Uterus (tissue), 2 donors: Measurements from ENCODE around the gene VARS2.

Experiments used
- CTCF ChIP-seq, 4 experiments: fragments of 200-600 bp in 2 of 4; fragments of 450-650 bp in 2 of 4; sonication (generic) in 2 of 4; IDR thresholded peaks; one replicate each; pipeline ENCODE4 v1.5.1; 2016 to 2019; ENCODE audit warnings: antibody characterized with exemption in 4 of 4, mild to moderate bottlenecking in 2 of 4, moderate library complexity in 1 of 4
- POLR2A ChIP-seq, 2 donors: fragments of 450-650 bp; IDR thresholded peaks; one replicate each; pipeline ENCODE4 v1.6.1; 2016; ENCODE audit warnings: antibody characterized with exemption in 2 of 2, mild to moderate bottlenecking in 1 of 2, moderate library complexity in 1 of 2

- TF ChIP-seq CTCF (IDR thresholded peaks at IDR 0.05) (no peak), POLR2A (IDR thresholded peaks at IDR 0.05) (no peak)
These were observed 43.7 kb downstream of the VARS2 start for GRCh38 chr6:30957716-30958115.
